Ovary (tissue), 3 donors: ENCODE results near the gene TNFRSF6B.

Experiments
- CTCF ChIP-seq, 3 donors: fragments of 450-650 bp in 2 of 3; fragments of 200-600 bp in 1 of 3; IDR thresholded peaks; one replicate each; pipeline versions ENCODE4 v1.5.1 to v1.8.0; 2016 to 2022; ENCODE audit warnings: antibody characterized with exemption in 3 of 3, mild to moderate bottlenecking in 1 of 3
- EP300 ChIP-seq: sonication (generic); formaldehyde crosslinking; IDR thresholded peaks from one replicate; pipeline ENCODE4 v1.6.1; 2017; ENCODE audit warnings: antibody characterized with exemption
- POLR2A ChIP-seq: fragments of 450-650 bp; IDR thresholded peaks from one replicate; pipeline ENCODE4 v1.6.1; 2017; ENCODE audit warnings: antibody characterized with exemption, mild to moderate bottlenecking, moderate library complexity
- donor health status: DM: no; HTN: no; CAD: no.

DNA sequence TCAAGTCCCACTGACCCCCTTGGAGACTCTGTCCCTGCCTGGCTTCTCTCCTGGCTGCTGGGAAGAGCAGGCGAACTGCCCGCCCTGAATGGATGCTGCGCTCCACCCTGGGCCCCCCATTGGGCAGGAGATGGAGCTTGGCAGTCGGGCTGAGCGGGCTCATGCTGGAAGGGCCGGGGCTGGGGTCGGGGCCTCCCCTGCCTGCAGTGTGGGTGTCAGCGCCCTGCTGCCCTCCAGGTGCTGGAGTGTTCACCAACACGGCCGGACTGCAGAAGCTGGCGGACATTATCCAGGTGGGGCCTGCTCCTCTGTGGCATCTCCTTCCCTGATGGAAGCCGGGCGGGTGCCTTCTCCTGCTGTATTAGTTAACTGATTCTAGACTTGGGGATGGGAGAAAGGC, 16.0 kb upstream of the TNFRSF6B start:
- no peak for TF ChIP-seq CTCF (IDR thresholded peaks at IDR 0.05)
- TF ChIP-seq POLR2A, result no peak
- no peak for TF ChIP-seq EP300
